ENCODE data around the gene PIK3R4. TPM values are rescaled to one million over a fixed set of nuclear protein-coding genes. Genes with fewer than 3 reads are reported as not detected.

Gene PIK3R4
- polyA plus RNA-seq, 1 of the 3 experiments (the other 2 are of a cell fraction): 27.2 TPM

DNA sequence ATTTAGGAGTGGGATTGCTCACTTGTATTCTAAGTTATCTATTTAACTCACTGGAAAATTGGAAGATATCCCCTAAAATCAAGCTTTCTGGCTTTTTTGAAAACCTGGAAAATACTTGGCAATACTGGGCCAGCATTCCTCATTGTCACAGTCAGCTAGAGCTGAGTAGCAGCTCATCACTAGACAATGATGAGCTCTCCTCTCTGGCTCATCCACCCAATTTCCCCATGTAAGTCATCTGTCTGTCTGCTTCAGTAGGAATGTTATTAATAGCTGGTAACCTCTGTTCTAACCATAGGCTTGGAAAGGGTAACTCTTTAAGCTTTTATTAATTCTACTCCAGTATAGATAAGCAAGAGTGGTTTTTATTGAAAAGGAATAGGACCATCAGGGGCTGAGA is 39.7 kb upstream of the PIK3R4 start:
- no peaks in the 10 kb centered on the region for H3K4me1 ChIP-seq (ENCODE audit: control insufficient read depth in 1 of 2, insufficient read depth in 2 of 2, low read depth in 1 of 2, low read length in 1 of 2)
- no peak overlapping the region for H3K4me2 ChIP-seq
- no peaks in the 10 kb centered on the region for H3K36me3 ChIP-seq (replicated peaks in 1 of 2; ENCODE audit: control insufficient read depth in 1 of 2, insufficient read depth in 2 of 2, low read length in 1 of 2)
- CTCF ChIA-PET: interaction anchor here (0.9 kb wide), 1 partner anchor 26 kb away, joined by 4 read pairs; no protein-coding TSS in a partner anchor
- no peaks in the 10 kb centered on the region for H3K9me2 ChIP-seq
- no peaks in the 10 kb centered on the region for H4K20me1 ChIP-seq (ENCODE audit: insufficient read depth)
- H3K27ac ChIP-seq (ENCODE audit: low read depth in 2 of 2, low read length in 1 of 2): no peak overlapping the region
- DNase-seq: no peak
- POLR2A ChIA-PET: no interaction called here
- H2AFZ ChIP-seq (ENCODE audit: low read depth): no peak overlapping the region
- H3K9me3 ChIP-seq: no peaks in the 10 kb centered on the region
- TF ChIP-seq GATA2 (CRISPR knock-in tag; IDR thresholded peaks at IDR 0.05) (no peak), POLR2AphosphoS5 (IDR thresholded peaks at IDR 0.05; ENCODE audit: low read depth, low read length) (no peak), EP300 (IDR thresholded peaks at IDR 0.05; ENCODE audit: borderline replicate concordance in 1 of 2, low read depth in 1 of 2, low read length in 1 of 2) (no peak), FOXJ3 (CRISPR knock-in tag; IDR thresholded peaks at IDR 0.05) (no peak), RXRA (IDR thresholded peaks at IDR 0.05; ENCODE audit: borderline replicate concordance, low read depth) (no peak), CHD2 (IDR thresholded peaks at IDR 0.05; ENCODE audit: low read length, partially characterized antibody) (no peak), RFX5 (IDR thresholded peaks at IDR 0.05; ENCODE audit: low read length) (no peak), JUND (IDR thresholded peaks at IDR 0.05) (no peak), RCOR1 (IDR thresholded peaks at IDR 0.05; ENCODE audit: low read length) (no peak)
- H3K27me3 ChIP-seq (ENCODE audit: insufficient read depth): no peaks in the 10 kb centered on the region
- no peak overlapping the region for H3K4me3 ChIP-seq (ENCODE audit: low read depth in 2 of 2, low read length in 1 of 2)
- no peak overlapping the region for H3K9ac ChIP-seq
- no peaks in the 10 kb centered on the region for H3F3A ChIP-seq (replicated peaks; ENCODE audit: insufficient read depth)
- no peaks in the 10 kb centered on the region for H3K79me2 ChIP-seq (ENCODE audit: insufficient read depth)

- Histone ChIP-seq H3K4me3 (ENCODE audit: low read depth in 2 of 2, low read length in 1 of 2) (no peak overlapping the region), H3K4me1 (ENCODE audit: control insufficient read depth in 1 of 2, insufficient read depth in 2 of 2, low read depth in 1 of 2, low read length in 1 of 2) (no peaks in the 10 kb centered on the region), H3F3A (replicated peaks; ENCODE audit: insufficient read depth) (no peaks in the 10 kb centered on the region), H4K20me1 (ENCODE audit: insufficient read depth) (no peaks in the 10 kb centered on the region), H3K27me3 (ENCODE audit: insufficient read depth) (no peaks in the 10 kb centered on the region), H3K27ac (ENCODE audit: low read depth in 2 of 2, low read length in 1 of 2) (no peak overlapping the region), H2AFZ (ENCODE audit: low read depth) (no peak overlapping the region), H3K36me3 (replicated peaks in 1 of 2; ENCODE audit: control insufficient read depth in 1 of 2, insufficient read depth in 2 of 2, low read length in 1 of 2) (no peaks in the 10 kb centered on the region), H3K9ac (no peak overlapping the region), H3K4me2 (no peak overlapping the region), H3K9me3 (no peaks in the 10 kb centered on the region), H3K79me2 (ENCODE audit: insufficient read depth) (no peaks in the 10 kb centered on the region), H3K9me2 (no peaks in the 10 kb centered on the region)
- TF ChIP-seq MXI1 (IDR thresholded peaks at IDR 0.05; ENCODE audit: low read depth, low read length): no peak
- TF ChIP-seq GATA2 (CRISPR knock-in tag; IDR thresholded peaks at IDR 0.05): no peak
- CTCF ChIA-PET: interaction anchor here (0.7 to 1.2 kb wide), 3 partner anchors 9 to 110 kb away, joined by 3 read pairs; no protein-coding TSS in a partner anchor
- WGBS (ENCODE audit: low lambda C conversion rate): 22% methylated on average over 3 of the region's 3 CpGs
- DNase-seq: no peak
- POLR2A ChIA-PET: no interaction called here
Observed at GRCh38 chr3:130783629-130784028, 37.0 kb upstream of the PIK3R4 start.

GRCh38 chr3:130779486-130779885 is 32.9 kb upstream of the PIK3R4 start:
- ChIA-PET POLR2A (no interaction called here), CTCF (no interaction called here)
- Histone ChIP-seq H3K9me3 (no peaks in the 10 kb centered on the region), H3K27me3 (ENCODE audit: insufficient read depth) (no peaks in the 10 kb centered on the region), H3K4me1 (ENCODE audit: control insufficient read depth in 1 of 2, insufficient read depth in 2 of 2, low read depth in 1 of 2, low read length in 1 of 2) (no peaks in the 10 kb centered on the region), H4K20me1 (ENCODE audit: insufficient read depth) (no peaks in the 10 kb centered on the region), H2AFZ (ENCODE audit: low read depth) (no peak overlapping the region), H3K9me2 (no peaks in the 10 kb centered on the region), H3K9ac (no peak overlapping the region), H3F3A (replicated peaks; ENCODE audit: insufficient read depth) (no peaks in the 10 kb centered on the region), H3K79me2 (ENCODE audit: insufficient read depth) (no peaks in the 10 kb centered on the region), H3K27ac (ENCODE audit: low read depth in 2 of 2, low read length in 1 of 2) (no peak overlapping the region), H3K4me3 (ENCODE audit: low read depth in 2 of 2, low read length in 1 of 2) (no peak overlapping the region), H3K4me2 (no peak overlapping the region), H3K36me3 (replicated peaks in 1 of 2; ENCODE audit: control insufficient read depth in 1 of 2, insufficient read depth in 2 of 2, low read length in 1 of 2) (no peaks in the 10 kb centered on the region)
- 60% methylated on average over 5 of the region's 5 CpGs for WGBS (ENCODE audit: low lambda C conversion rate)
- DNase-seq: no peak
- TF ChIP-seq GABPA (IDR thresholded peaks at IDR 0.05; ENCODE audit: low read depth): no peak
- no peak for TF ChIP-seq NFIC (IDR thresholded peaks at IDR 0.05; ENCODE audit: borderline replicate concordance)
